Head of caudate nucleus (tissue), 42 donors: ENCODE data around the gene ING5.
"Not testable (repeated sequence)": the region's sequence is repeated elsewhere in the genome, so short reads cannot be mapped to it uniquely, and the experiment has no call there.

ENCODE experiments used
- DNase-seq, 42 donors: peaks; one replicate each; pipeline versions ENCODE4 v3.0.0 to v3.0.0-alpha.2; 2020 to 2021; ENCODE audit warnings: mixed read lengths in 7 of 42
- intact Hi-C: fragments of 100-400 bp; cut with DNase I; formaldehyde crosslinking; loops from one replicate; pipeline ENCODE4 v1.15.0; 2022

ING5 gene

GRCh38 chr2:241701399-241702154, at the start of gene ING5:
Gene ING5 (plus strand): TSS chr2:241702039. CDS start chr2:241702066, 27 bp downstream.
- intact Hi-C loops: no loop called here
- DNase-seq: peak; percentile 89 to 99 (median 96)

GRCh38 chr2:241652142-241652541, 49.7 kb upstream of the ING5 start:
- DNase-seq: no peak

GRCh38 chr2:241652722-241653121, 49.1 kb upstream of the ING5 start:
- intact Hi-C loops: no loop called here
- DNase-seq: no peak

More at GRCh38 chr2:241652142-241652541, 49.7 kb upstream of the ING5 start:
- intact Hi-C loops: no loop called here

- intact Hi-C loops: no loop called here
- DNase-seq: no peak
These were observed 48.6 kb upstream of the ING5 start for GRCh38 chr2:241653210-241653750.

GRCh38 chr2:241654551-241654950, 47.3 kb upstream of the ING5 start:
- no peak for DNase-seq
- intact Hi-C loops: no loop called here

GRCh38 chr2:241655516-241656189, 46.2 kb upstream of the ING5 start:
- intact Hi-C loops: no loop called here
- DNase-seq: no peak

- DNase-seq: no peak
- intact Hi-C loops: no loop called here
These were observed 45.6 kb upstream of the ING5 start for GRCh38 chr2:241656190-241656741.

- DNase-seq: no peak
- intact Hi-C loops: no loop called here
These were observed 44.0 kb upstream of the ING5 start for GRCh38 chr2:241657786-241658254.

- no peak for DNase-seq
- intact Hi-C loops: no loop called here
These were observed 43.5 kb upstream of the ING5 start for GRCh38 chr2:241658296-241658695.

GRCh38 chr2:241659150-241659739, 42.6 kb upstream of the ING5 start:
- intact Hi-C loops: no loop called here
- peak; percentile 37 to 90 (median 76) for DNase-seq

- intact Hi-C loops: no loop called here
- DNase-seq: no peak
These were observed 41.1 kb upstream of the ING5 start for GRCh38 chr2:241660593-241661213.

GRCh38 chr2:241662731-241663130, 39.1 kb upstream of the ING5 start:
- DNase-seq, intact Hi-C loops: not testable (repeated sequence)

- intact Hi-C loops: no loop called here
- peak in 40 of 42 donors; percentile 19 to 84 (median 50) for DNase-seq
These were observed 36.0 kb upstream of the ING5 start for GRCh38 chr2:241665731-241666440.

GRCh38 chr2:241666627-241667400, 35.0 kb upstream of the ING5 start:
- intact Hi-C loops: no loop called here
- DNase-seq: peak in 8 of 42 donors; percentile 18 to 54 (median 32)

GRCh38 chr2:241668354-241668753, 33.5 kb upstream of the ING5 start:
- intact Hi-C loops: no loop called here
- DNase-seq: no peak

GRCh38 chr2:241668839-241669238, 33.0 kb upstream of the ING5 start:
- no peak for DNase-seq
- intact Hi-C loops: no loop called here

GRCh38 chr2:241670333-241671110, 31.3 kb upstream of the ING5 start:
- intact Hi-C loops: no loop called here
- DNase-seq: no peak
